ENCODE data around the gene RBM17. TPM values are rescaled to one million over a fixed set of nuclear protein-coding genes. Genes with fewer than 3 reads are reported as not detected.

Gene RBM17
- total RNA-seq, 1 experiment from 2014 or later = 124 TPM

DNA sequence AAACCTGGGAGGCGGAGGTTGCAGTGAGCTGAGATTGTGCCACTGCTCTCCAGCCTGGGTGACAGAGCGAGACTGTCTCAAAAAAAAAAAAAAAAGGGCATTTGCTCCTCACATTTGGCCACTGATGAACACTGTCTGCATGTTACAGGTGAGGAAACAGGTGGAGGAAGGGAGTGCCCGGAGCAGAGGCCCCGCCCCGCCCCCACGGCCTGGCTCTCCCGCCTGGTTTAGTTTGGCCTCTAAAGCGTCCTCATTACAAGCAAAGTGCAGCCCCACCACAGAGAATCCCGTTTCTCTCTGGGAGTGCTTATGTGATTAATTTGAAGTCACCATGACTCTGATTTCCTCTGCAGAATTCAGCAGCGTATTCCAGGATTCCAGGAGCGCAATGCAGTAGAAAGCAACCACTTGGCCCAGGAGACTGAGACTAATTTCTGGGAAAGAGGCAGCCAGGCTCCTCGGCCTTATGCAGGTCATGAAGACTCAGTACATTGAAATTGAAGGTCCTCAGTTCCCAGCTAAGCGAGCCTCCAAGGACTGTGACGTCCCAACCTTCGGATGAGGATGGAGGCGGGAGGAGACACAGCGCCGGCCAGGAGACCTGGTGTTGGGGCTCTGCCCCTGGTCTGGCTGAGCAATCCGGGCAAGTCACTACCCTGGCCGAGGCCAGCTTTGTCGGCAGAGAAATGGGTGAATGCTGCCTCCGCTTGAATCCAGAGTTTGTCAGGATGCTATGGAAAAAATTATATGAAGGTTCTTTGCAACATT lies 44.7 kb downstream of the RBM17 start:
- no peak overlapping the region for H3K4me2 ChIP-seq (ENCODE audit: insufficient read depth, insufficient read length, low read length)
- Mint-ChIP-seq H3K4me1 (peaks cover 12 to 28% of the 10 kb centered on the region in 2 experiments), H3K27ac (peak overlapping the region in 1 of 3 experiments; percentile 48; a peak in 2 of 7 replicates), H3K9me3 (no peaks in the 10 kb centered on the region), H3K36me3 (ENCODE audit: insufficient read depth in 1 of 3, low read depth in 3 of 3) (no peaks in the 10 kb centered on the region), H3K4me3 (no peak overlapping the region), H3K27me3 (ENCODE audit: low read depth) (peaks cover 26% of the 10 kb centered on the region)
- no peaks in the 10 kb centered on the region for H3K4me1 ChIP-seq (ENCODE audit: insufficient read depth, low read length)
- H3K79me1 ChIP-seq (ENCODE audit: insufficient read depth, low read depth, low read length, poor library complexity, severe bottlenecking) = no peaks in the 10 kb centered on the region
- no peak overlapping the region for H2BK15ac ChIP-seq (ENCODE audit: low read depth, low read length)
- no peak overlapping the region for H4K8ac ChIP-seq (replicated peaks; ENCODE audit: insufficient read length, low read depth, low read length)
- H2BK120ac ChIP-seq (ENCODE audit: low read depth, low read length, poor library complexity, severe bottlenecking) = no peak overlapping the region
- no peak overlapping the region for H2BK12ac ChIP-seq (ENCODE audit: insufficient read length, low read depth, low read length)
- H3K18ac ChIP-seq (ENCODE audit: insufficient read length, low read depth, low read length) = no peak overlapping the region
- no peak overlapping the region for H3K4ac ChIP-seq (ENCODE audit: low read depth, low read length)
- no peak for DNase-seq
- no peak overlapping the region for H3K27ac ChIP-seq (ENCODE audit: insufficient read length, low read depth, low read length)
- no CpG with 5 or more reads among the region's 22 CpGs for WGBS (ENCODE audit: extremely low coverage, insufficient read length, low lambda C conversion rate)
- H4K91ac ChIP-seq (ENCODE audit: insufficient read length, low read depth, low read length) = no peak overlapping the region
- no peak overlapping the region for H3K9ac ChIP-seq (ENCODE audit: extremely low read depth, insufficient read length, low read length)
- no peak overlapping the region for H4K5ac ChIP-seq (ENCODE audit: insufficient read length, low read depth, low read length)
- no peak overlapping the region for H3K23ac ChIP-seq (ENCODE audit: insufficient read length, low read depth, low read length)
- H2AFZ ChIP-seq (ENCODE audit: low read length) = no peak overlapping the region
- no peak overlapping the region for H3K14ac ChIP-seq (ENCODE audit: insufficient read depth, low read length)
- H4K20me1 ChIP-seq (ENCODE audit: control insufficient read depth, insufficient read depth, insufficient read length) = no peaks in the 10 kb centered on the region
- no peak overlapping the region for H2AK5ac ChIP-seq (ENCODE audit: insufficient read length, low read length)
- H3K56ac ChIP-seq (ENCODE audit: insufficient read length, low read depth, low read length) = no peak overlapping the region
- H3T11ph ChIP-seq (ENCODE audit: low read length) = no peak overlapping the region
- H3K9me3 ChIP-seq (ENCODE audit: control insufficient read depth, low read depth, low read length) = no peaks in the 10 kb centered on the region
- no peak overlapping the region for H2BK20ac ChIP-seq (ENCODE audit: low read depth, low read length, poor library complexity, severe bottlenecking)
- no peaks in the 10 kb centered on the region for H3K27me3 ChIP-seq (ENCODE audit: insufficient read depth, low read length)
- H3K79me2 ChIP-seq (ENCODE audit: insufficient read depth, low read length) = no peaks in the 10 kb centered on the region
- H2BK5ac ChIP-seq (ENCODE audit: insufficient read length, low read length) = no peak overlapping the region
- TF ChIP-seq CTCF (conservative IDR thresholded peaks at IDR 0.05) = no peak
- H3K23me2 ChIP-seq (ENCODE audit: insufficient read length, low read depth, low read length, poor library complexity, severe bottlenecking) = no peaks in the 10 kb centered on the region
